ENCODE results near the gene MICALL1.
"Not testable (repeated sequence)": the region's sequence is repeated elsewhere in the genome, so short reads cannot be mapped to it uniquely, and the experiment has no call there.

MICALL1 gene

GRCh38 chr22:37973271-37974170 lies 67.4 kb downstream of the MICALL1 start:
- in situ Hi-C loops (cut with MboI; ENCODE audit: low pct_unique_long_range_greater_than_20kb, low sequenced_read_pairs): no loop called here
- no peak for DNase-seq

DNA sequence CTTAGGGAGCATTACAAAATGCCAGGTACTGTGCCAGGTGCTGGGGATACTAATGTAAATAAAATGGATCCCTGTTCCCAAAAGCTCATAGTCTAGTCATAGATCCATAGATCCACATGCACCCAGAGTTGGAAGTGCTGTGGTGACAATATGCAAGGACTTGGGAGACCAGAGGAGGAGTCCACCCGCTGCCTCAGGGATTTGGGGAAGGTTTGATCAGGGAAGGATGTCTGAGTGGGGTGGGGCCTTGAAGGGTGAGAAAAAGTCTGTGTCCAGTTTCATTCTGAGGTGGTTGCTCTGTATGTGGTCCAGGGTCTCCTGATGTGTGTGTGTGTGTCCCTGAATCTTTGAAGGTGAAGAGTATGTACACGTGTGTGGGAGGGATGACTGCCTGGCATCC lies 69.1 kb downstream of the MICALL1 start:
- in situ Hi-C loops (cut with MboI; ENCODE audit: low pct_unique_long_range_greater_than_20kb, low sequenced_read_pairs): no loop called here
- no peak for DNase-seq

DNA sequence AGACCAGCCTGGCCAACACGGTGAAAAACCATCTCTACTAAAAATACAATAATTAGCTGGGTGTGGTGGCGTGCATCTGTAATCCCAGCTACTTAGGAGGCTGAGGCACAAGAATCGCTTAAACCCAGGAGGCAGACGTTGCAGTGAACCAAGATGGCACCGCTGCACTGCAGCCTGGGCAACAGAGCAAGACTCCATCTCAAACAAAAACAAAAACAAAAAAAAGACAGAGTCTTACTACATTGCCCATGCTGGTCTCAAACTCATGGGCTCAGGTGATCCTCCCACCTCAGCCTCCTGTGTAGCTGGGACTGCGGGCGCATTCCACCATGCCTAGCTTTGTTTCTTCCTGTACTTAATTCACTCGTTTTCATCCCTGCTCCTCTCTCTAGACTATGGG lies 69.9 kb downstream of the MICALL1 start:
- DNase-seq; in situ Hi-C loops (cut with MboI; ENCODE audit: low pct_unique_long_range_greater_than_20kb, low sequenced_read_pairs): not testable (repeated sequence)

- DNase-seq: no peak
- in situ Hi-C loops (cut with MboI; ENCODE audit: low pct_unique_long_range_greater_than_20kb, low sequenced_read_pairs): no loop called here
Observed at GRCh38 chr22:37976547-37976946, 70.5 kb downstream of the MICALL1 start.

DNA sequence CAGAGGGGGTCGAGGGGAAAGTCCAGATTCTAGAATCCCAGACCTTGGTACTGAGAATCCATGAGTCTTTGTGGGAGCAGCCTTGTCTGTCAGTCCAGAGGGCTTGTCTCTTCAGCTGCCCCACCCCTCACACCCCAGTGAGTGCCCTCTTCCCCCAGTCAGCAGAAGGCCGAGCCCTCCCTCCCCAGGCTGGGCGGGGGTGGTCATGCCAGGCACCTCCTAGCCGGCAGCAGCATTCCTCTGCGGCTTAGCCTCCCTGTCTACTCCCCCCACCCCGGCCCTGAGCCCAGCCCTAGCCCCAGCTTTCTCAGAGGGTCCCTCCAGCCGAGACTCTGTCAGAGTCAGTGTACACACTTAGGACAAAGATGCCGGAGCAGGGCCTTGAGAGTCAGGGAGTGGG lies 73.7 kb downstream of the MICALL1 start:
- in situ Hi-C loops (cut with MboI; ENCODE audit: low pct_unique_long_range_greater_than_20kb, low sequenced_read_pairs): no loop called here

GRCh38 chr22:37981282-37982011 lies 75.3 kb downstream of the MICALL1 start:
- DNase-seq: no peak
- in situ Hi-C loops (cut with MboI; ENCODE audit: low pct_unique_long_range_greater_than_20kb, low sequenced_read_pairs): no loop called here

More for the DNA sequence above, 73.7 kb downstream of the MICALL1 start:
- DNase-seq: no peak

GRCh38 chr22:37982151-37982785 lies 76.2 kb downstream of the MICALL1 start:
- DNase-seq: no peak
- in situ Hi-C loops (cut with MboI; ENCODE audit: low pct_unique_long_range_greater_than_20kb, low sequenced_read_pairs): no loop called here

- in situ Hi-C loops (cut with MboI; ENCODE audit: low pct_unique_long_range_greater_than_20kb, low sequenced_read_pairs): no loop called here
- no peak for DNase-seq
Observed at GRCh38 chr22:37982938-37983859, 77.1 kb downstream of the MICALL1 start.

DNA sequence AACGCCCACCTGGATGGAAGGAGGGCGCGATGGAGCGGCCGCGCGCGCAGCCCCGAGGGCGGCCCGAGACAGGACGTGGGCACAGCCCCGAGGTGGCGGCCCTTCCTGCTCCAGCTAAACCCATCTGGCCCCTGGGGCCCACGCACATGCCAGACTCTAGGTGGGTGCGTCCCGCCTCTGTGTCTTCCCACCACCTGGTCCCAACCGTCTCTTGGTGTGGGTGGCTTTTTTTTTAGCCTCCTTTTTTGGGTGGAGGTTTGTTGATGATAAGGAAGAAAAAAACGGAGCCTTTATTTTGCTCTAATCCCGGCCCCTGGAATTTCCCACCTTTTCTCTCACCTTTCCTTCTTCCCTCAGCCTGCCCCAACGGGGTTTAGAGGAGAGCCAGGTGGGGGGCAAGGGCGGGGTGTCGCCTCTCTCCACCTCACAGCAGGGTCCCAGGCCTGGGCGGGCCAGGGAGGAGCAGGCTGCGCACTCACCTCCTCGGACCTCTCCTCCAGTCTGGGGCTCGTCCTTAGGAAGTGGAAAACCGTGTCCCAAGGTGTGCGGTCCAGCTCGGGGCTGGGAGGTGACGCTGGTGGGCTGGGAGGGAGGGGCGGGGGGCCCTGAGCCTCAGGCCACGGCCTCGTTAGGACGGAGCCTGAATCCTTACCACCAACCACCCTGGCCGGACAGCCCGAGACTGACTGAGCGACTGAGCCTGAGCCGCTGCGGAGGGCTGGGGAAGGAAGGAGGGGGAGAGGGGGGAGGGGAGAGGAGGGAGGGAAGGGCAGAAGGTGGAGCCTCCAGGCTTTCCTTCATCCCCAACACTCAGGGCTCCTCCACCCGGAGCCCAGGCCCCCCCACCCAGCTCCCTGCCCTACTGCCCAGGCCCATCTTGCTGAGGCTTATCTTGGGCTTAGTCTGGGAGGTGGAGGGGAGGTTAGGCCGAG lies 78.0 kb downstream of the MICALL1 start, which contains the start of gene SOX10:
Gene SOX10 (minus strand): TSS at position 696 of the 932 bp plus-strand sequence. CDS start 771 bp downstream, outside the sequence.
- no peak for DNase-seq
- in situ Hi-C loops (cut with MboI; ENCODE audit: low pct_unique_long_range_greater_than_20kb, low sequenced_read_pairs): no loop called here

GRCh38 chr22:37985050-37985585 lies 79.0 kb downstream of the MICALL1 start:
- in situ Hi-C loops (cut with MboI; ENCODE audit: low pct_unique_long_range_greater_than_20kb, low sequenced_read_pairs): no loop called here
- DNase-seq: no peak

GRCh38 chr22:37985751-37986281 lies 79.7 kb downstream of the MICALL1 start:
- in situ Hi-C loops (cut with MboI; ENCODE audit: low pct_unique_long_range_greater_than_20kb, low sequenced_read_pairs): no loop called here
- DNase-seq: no peak

DNA sequence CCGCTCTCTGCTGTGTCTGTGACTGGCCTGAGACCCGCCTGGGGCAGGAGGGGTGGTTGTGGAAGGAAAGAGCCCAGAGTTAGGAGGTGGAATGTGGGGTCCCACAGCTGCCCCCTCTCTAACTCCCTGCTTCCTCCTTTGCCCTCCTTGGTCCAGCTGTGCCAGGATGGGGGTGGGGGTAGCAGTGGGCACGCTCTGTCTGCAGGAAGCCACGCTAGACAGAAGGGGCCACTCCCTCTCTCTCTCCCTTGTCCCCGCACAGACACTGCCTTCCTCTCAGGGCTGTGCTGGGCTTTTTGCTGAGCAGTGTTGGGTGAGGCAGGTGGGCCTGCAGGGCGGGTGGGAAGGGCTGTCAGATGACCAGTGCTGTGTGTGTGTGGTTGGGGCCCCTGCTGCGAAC lies 80.3 kb downstream of the MICALL1 start:
- DNase-seq: no peak
- in situ Hi-C loops (cut with MboI; ENCODE audit: low pct_unique_long_range_greater_than_20kb, low sequenced_read_pairs): no loop called here

DNA sequence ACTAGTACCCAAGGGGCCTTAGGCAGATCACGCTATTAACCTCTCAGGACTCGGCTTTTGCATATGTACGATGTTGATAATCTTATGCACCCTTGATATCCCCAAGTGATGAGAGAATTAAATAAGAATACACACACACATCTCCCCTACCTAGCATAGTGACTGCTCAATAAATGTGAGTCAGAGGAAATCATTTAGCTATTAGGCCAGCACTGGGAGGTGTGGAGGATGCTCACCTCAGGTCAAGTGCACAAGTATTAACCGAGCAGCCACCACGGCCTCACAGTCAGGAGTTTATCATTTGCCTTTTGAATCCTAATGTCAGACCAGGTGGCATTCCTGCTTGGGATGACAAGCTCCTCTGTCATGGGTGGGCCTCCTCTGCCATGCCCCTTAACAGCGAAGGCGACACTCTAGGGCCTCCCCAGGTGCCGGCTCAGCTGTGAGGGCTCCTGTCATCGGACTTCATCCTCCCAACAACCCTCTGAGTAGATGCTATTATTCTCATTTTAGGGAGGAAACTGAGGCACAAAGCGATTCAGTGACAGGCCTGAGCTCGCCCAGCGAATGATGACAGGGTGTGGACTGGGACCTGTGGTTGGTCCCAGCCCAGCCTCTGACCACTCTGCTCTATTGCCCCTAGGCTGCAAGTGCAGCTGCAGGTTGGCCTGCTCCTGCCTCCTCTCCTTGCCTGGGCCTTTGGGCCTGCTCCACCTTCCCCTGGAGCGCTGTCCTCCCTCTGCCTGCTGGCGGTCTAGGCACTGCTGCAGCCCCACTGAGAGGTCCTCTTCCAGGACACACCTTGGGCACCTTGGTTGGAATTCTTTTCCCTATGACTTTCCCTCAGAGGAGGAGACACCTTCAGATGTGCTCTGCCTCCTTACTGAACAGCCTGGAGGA lies 83.3 kb downstream of the MICALL1 start:
- in situ Hi-C loops (cut with MboI; ENCODE audit: low pct_unique_long_range_greater_than_20kb, low sequenced_read_pairs): no loop called here
- no peak for DNase-seq

GRCh38 chr22:37990301-37990700 lies 84.2 kb downstream of the MICALL1 start:
- DNase-seq: no peak
- in situ Hi-C loops (cut with MboI; ENCODE audit: low pct_unique_long_range_greater_than_20kb, low sequenced_read_pairs): no loop called here

DNA sequence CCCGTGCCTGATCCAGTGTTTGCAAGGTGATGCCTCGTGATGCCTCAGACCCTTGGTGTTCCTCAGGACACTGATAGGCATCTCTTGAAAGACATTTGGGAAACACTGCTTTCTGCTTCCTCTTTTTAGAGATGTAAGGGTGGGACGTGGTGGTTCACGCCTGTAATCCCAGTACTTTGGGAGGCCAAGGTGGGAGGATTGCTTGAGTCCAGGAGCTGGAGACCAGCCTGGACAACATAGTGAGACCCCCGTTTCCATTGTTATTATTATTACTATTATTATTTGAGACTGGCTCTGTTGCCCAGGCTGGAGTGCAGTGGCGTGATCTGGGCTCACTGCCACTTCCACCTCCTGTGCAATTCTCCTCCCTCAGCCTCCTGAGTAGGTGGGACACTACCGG lies 84.8 kb downstream of the MICALL1 start:
- in situ Hi-C loops (cut with MboI; ENCODE audit: low pct_unique_long_range_greater_than_20kb, low sequenced_read_pairs): no loop called here
- no peak for DNase-seq

- in situ Hi-C loops (cut with MboI; ENCODE audit: low pct_unique_long_range_greater_than_20kb, low sequenced_read_pairs): no loop called here
- DNase-seq: no peak
Observed at GRCh38 chr22:37991731-37992442, 85.8 kb downstream of the MICALL1 start.

Data from KBM-7 (cell line).